GM18868 (cell line): Measurements from ENCODE around the gene C9orf85.

Source experiments
- ATAC-seq: cut with Tn5 transposase; IDR thresholded peaks from one replicate; pipeline ENCODE4 v1.9.1; 2021; ENCODE audit warnings: mild to moderate bottlenecking, moderate library complexity; ENCODE audit not compliant: unreplicated experiment

C9orf85 gene

GRCh38 chr9:71901695-71902597, 9.5 kb upstream of the C9orf85 start:
- no peak for ATAC-seq

- no peak for ATAC-seq
Measured at GRCh38 chr9:71904076-71904475, 7.4 kb upstream of the C9orf85 start.

GRCh38 chr9:71908825-71909224, 2.6 kb upstream of the C9orf85 start:
- ATAC-seq, result no peak

- peak; percentile 8 for ATAC-seq
Measured at GRCh38 chr9:71909887-71910649, 1.4 kb upstream of the C9orf85 start.

- peak; percentile 18 for ATAC-seq
Measured at GRCh38 chr9:71910650-71911060, 784 bp upstream of the C9orf85 start.

GRCh38 chr9:71911908-71912335, 483 bp downstream of the C9orf85 start:
- ATAC-seq, result no peak

- ATAC-seq, result no peak
Measured at GRCh38 chr9:71915495-71915894, 4.1 kb downstream of the C9orf85 start.

GRCh38 chr9:71916834-71917534, 5.5 kb downstream of the C9orf85 start:
- peak; percentile 89 for ATAC-seq

GRCh38 chr9:71918419-71918818, 7.0 kb downstream of the C9orf85 start:
- ATAC-seq, result no peak

- ATAC-seq, result no peak
Measured at GRCh38 chr9:71920456-71921189, 9.2 kb downstream of the C9orf85 start.

GRCh38 chr9:71921190-71921814, 9.9 kb downstream of the C9orf85 start:
- no peak for ATAC-seq

GRCh38 chr9:71924576-71924975, 13.1 kb downstream of the C9orf85 start:
- ATAC-seq, result no peak

- ATAC-seq, result no peak
Measured at GRCh38 chr9:71925834-71926233, 14.4 kb downstream of the C9orf85 start.

GRCh38 chr9:71928376-71928775, 16.9 kb downstream of the C9orf85 start:
- no peak for ATAC-seq

GRCh38 chr9:71928806-71929205, 17.4 kb downstream of the C9orf85 start:
- ATAC-seq, result no peak

- ATAC-seq, result no peak
Measured at GRCh38 chr9:71929223-71929622, 17.8 kb downstream of the C9orf85 start.

GRCh38 chr9:71929791-71930440, 18.5 kb downstream of the C9orf85 start:
- ATAC-seq, result no peak

- no peak for ATAC-seq
Measured at GRCh38 chr9:71931166-71931565, 19.7 kb downstream of the C9orf85 start.

- no peak for ATAC-seq
Measured at GRCh38 chr9:71936066-71936465, 24.6 kb downstream of the C9orf85 start.
